GM21423 (cell line): ENCODE data around the gene GATAD2B.

Experiments
- ATAC-seq: cut with Tn5 transposase; IDR thresholded peaks from one replicate; pipeline ENCODE4 v1.9.1; 2021; ENCODE audit warnings: mild to moderate bottlenecking, moderate library complexity; ENCODE audit not compliant: unreplicated experiment

The GATAD2B gene

GRCh38 chr1:153922972-153923925 lies at the start of gene GATAD2B:
TSS of gene GATAD2B (minus strand) at chr1:153922972. CDS start at chr1:153828347, 94,625 bp downstream.
- ATAC-seq: peak; percentile 93

- no peak for ATAC-seq
Observed at GRCh38 chr1:153970346-153970745, 47.6 kb upstream of the GATAD2B start.

- ATAC-seq: no peak
Observed at GRCh38 chr1:153968972-153969371, 46.2 kb upstream of the GATAD2B start.

- no peak for ATAC-seq
Observed at GRCh38 chr1:153968408-153968807, 45.6 kb upstream of the GATAD2B start.

DNA sequence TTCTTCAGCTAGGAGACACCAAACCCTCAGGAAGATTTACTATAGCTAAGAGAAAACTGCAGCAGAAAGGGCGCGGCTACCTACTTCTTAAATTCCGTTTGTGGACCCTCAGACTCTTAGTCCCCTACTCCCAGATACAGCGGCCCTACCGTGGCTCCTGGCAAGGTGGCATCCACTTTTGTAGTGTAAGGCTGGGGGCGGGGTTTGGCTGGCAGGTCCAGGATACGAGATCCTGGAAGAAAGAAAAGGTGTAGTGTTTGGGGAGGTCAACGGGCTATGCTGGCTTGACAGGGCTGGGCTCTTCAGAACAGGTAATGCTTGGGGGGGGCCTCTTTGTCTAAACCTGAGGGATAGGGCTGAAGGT lies 45.2 kb upstream of the GATAD2B start:
- ATAC-seq: no peak

DNA sequence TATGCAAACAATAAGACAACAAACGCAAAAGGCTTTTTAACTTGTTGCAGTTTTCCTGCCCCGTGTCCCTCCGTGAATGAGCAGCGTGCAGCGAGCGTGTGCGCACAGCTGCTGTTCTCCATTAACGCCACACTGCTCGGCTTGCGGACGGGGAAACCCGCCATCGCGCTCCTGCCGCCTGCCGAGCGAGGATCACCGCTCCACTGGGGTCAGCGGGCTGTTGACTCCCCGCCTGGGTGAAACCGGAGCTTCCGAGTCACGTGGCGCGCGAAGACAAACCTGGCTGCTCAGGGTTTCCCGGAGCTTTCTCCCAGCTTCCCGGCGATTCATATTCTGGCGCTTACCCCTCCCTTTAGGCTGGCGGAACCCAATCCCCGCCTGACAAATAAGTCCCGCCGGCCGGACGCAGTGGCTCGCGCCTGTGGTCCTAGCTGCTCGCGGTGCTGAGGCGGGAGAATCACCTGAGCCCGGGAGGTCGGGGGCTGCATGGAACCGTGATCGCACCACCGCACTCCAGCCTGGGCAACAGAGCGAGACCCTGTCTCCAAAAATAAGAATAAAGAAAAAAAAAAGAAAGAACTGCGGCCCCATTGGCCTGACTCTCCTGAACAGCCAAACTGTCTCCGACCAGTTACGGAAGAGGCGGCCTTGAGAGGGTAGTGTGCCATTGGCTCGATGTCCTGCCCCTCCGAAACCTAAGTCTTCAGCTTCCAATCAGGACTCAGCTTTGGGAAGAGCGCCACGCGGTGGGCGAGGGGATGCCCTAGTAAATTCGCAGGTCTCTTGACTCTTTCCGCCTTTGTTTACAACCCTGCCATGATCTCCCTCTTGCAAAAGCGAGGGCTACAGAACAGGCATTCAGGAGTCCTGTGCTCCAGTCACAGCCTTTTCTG lies 44.6 kb upstream of the GATAD2B start, which contains the start of gene CREB3L4:
CREB3L4 (plus strand) TSS at position 796 of the 893 bp plus-strand sequence. CDS start 624 bp downstream, outside the sequence.
- peak; percentile 73 for ATAC-seq

GRCh38 chr1:153963850-153964331 lies 41.1 kb upstream of the GATAD2B start:
- ATAC-seq: no peak

GRCh38 chr1:153963030-153963849 lies 40.5 kb upstream of the GATAD2B start, which contains the start of gene SLC39A1:
TSS of gene SLC39A1 (minus strand) at chr1:153963537. CDS start at chr1:153962715, 822 bp downstream.
- peak; percentile 33 for ATAC-seq

GRCh38 chr1:153962088-153963029 lies 39.6 kb upstream of the GATAD2B start:
- no peak for ATAC-seq

GRCh38 chr1:153961421-153961820 lies 38.6 kb upstream of the GATAD2B start:
- ATAC-seq: no peak

DNA sequence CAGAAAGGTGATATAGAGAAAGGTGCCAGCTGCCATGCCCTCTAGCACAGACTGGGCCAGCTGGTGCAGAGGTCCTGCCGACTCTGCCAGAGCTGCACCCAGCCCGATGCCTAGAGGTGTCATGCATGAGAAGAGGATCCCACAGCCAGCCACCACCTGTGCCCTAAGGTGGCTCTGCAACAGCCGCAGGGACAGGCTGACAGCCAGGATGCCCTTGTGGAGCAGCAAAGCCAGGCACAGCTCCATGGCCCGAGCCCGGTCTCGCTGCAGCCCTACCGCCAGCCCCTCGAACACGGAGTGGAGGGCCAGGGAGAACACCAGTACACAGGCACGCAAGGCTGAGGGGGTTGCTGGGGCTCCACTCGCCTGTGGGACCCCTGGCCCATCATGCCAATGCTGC lies 37.4 kb upstream of the GATAD2B start:
- ATAC-seq: no peak

- no peak for ATAC-seq
Observed at GRCh38 chr1:153959454-153959853, 36.7 kb upstream of the GATAD2B start.

DNA sequence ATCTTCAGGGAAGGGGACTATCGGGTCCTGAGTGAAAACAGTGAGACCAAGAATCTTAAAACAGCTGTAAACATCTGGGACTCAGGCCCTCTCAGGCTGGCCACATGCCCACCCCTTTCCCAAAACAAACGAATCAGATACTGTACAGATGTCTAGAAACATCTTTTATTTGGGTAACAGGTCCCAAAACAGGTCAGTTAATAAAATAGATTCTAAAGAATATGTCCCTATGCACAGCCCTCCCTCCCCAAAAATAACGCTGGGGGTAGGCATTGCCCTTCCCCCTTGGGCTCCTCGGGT lies 36.1 kb upstream of the GATAD2B start:
- ATAC-seq: no peak

DNA sequence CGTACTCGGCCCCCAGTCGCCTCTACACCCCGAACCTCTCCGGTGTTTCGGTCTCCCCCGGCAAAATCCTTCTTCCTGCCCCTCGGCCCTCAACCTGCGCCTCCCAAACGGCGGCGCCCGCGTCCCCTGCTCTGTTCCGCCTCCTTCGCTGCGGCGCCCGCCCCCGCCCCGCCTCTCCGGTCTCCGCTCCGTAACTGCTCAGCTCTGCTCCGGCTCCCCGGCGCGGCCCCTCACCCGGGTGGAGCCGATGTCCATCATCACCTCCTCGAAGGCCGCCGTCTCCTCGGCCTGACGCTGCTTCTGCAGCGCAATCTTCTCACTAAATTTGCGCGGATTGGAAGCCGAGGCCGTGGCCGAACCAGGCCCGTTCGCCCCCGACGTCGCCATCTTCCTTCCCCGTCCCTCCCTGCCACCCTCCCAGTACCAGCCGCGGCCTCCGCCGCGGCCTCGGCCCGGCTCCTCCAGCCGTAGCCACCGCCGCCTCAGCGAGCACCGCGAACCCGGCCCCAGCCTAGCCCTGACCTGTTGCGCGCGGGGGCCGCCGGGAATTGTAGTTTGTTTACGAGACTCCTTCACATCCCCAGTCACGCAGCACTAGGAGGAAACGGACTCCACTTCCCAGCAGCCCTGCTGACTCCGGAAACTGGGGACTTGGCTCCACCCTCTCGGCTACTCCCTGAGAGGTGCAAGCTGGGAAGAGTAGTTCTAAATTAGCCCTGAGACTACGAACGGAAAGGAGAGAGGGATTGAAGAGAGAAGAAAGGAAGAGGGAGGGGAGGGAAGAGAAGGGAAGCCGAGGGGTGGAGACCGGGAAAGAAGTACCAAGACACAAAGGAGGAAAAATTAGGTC lies 35.6 kb upstream of the GATAD2B start, which contains the start of gene CRTC2:
CRTC2 (minus strand) TSS at position 502 of the 850 bp plus-strand sequence; CDS start at position 387, 115 bp downstream.
- ATAC-seq: peak; percentile 73

- ATAC-seq: peak; percentile 20
Observed at GRCh38 chr1:153957744-153958110, 35.0 kb upstream of the GATAD2B start.

DNA sequence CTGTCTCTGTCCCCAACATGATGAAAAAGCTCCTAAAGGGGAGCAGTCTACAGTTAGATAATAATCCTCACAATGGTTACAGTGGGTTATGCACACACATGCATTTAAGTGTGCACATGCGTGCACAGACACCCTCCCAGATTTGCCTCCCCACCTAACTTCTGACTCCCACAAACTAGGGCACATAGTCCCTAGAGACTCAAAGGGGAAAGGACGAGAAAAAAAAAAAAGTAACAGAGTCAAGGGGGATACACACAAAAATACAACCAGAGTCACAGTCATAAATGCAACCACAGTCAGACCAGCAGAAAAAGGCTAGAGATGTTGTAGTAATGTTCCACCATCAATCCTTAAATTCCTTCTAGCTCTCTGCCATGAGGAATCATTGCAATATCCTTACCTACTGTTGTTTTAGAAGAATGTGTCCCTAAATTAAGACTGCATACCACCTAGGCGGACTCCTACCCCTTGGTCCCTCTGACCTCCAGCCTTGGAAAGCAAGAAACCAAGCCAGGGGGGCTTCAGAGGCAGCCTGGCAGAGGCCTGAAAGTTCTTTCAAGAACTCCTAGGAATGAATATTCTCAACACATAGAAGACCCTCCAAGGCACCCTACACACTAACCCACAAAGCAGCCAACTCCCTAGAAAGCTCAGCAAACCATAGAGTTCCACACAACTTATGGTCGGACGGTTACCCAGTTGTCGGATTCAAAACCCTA lies 34.4 kb upstream of the GATAD2B start:
- no peak for ATAC-seq

- ATAC-seq: no peak
Observed at GRCh38 chr1:153954826-153955225, 32.1 kb upstream of the GATAD2B start.
